Raji (cell line): Measurements from ENCODE around the gene CSNK1D.

Experiments used
- POLR2A ChIP-seq: IDR thresholded peaks from 2 replicates; pipeline ENCODE4 v1.6.1; 2011; ENCODE audit warnings: low read depth, low read length, control low read depth; ENCODE audit not compliant: insufficient read depth

CSNK1D gene

DNA sequence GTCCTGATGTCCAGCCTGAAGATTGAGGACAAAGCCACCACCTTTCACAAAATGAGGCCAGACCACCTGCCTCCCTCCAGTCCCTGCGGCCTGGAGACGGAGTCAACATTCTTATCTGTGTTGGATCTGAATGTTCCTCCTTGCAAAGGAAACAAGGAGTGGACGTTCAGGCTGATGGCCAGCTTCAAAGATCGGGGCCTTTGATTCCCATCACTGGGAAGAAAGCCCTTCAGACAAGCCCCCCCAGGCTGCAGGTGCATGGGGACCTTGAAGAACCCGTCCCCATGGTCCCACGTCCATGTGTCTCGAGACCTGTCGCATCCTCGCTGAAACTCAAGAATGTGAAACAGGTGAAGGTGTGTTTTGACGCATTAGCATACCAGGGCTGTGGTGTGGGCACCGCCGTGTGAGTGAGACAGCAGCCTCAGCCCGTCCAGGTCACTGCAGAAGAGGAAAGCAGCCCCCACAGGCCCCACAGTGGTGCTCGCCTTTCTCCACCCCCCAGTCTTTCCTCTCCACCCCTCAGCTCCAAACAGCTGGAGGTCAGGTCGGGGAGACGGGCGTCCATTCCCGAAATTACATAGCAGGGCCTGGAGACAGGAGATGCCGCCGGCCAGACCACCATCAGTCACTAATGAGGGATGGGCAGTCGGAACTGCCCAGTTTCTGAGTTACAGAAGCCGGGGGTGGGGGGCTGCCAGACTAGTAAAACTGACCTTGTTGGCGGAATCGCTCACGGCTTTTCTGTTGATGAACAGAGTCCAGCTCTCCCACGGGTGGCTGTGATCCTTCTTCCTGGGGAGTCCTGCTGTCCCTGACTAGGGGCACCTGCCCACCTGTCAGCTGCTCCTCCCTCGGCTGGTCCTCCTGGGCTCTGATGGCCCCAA, 877 bp upstream of the CSNK1D start:
- no peak for TF ChIP-seq POLR2A

DNA sequence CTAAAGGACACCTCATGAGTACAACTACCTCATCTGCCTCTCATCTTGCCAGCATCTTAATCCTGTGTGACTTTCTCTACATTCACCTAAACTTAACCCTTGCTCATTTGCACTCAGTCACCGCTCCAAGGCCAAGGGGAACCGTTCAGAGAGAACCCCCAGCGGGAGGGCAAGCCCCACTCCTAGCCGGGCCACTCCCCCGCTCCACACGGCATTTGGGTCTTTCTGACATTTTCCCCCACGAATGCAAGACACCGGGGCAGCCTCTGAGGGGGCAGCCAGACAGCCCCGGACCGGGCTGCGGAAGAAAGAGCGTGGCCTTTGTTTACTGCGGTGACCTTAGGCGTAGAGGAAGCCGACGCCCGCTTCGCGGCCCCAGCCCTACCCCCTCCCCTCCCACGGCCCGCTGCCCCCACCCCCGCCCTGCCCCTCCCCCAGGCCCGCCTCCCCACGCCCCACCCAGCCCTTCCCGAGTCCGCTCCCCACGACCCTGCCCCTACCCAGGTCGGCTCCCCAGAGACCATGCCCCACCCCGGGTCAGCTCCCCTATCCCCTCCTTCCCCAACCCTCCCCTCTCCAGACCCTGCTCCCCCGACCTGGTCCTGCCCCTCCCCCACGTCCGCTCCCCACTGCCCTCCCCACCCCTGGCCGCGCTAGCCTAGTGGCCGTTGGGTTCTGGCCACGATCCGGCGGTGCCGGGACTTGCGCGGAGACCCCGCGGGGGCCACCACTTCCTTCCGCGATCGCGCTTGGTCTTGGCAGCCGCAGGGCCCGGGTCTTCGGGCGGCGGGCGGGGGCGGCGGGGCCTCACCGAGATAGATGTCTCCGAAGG, 789 bp downstream of the CSNK1D start:
- TF ChIP-seq POLR2A, result no peak

DNA sequence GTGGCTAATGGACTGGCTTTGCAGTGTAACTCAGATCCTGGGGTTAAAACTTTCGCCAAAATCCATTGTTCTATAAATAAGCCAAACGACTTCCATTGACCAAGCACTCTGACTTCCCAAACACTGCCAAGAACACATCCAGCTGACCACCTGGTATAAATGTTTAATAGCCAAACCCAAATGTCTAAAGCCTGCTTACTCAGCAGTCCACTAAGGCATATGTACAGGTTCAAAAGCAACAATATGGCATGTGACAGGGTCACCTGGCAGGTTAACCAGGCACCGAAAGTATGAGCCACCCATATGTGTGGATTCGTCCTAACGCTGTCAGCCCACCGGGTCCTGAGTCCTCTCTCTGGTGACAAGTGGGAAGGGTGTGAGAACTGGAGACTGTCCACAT, 2.1 kb downstream of the CSNK1D start:
- TF ChIP-seq POLR2A, result no peak

DNA sequence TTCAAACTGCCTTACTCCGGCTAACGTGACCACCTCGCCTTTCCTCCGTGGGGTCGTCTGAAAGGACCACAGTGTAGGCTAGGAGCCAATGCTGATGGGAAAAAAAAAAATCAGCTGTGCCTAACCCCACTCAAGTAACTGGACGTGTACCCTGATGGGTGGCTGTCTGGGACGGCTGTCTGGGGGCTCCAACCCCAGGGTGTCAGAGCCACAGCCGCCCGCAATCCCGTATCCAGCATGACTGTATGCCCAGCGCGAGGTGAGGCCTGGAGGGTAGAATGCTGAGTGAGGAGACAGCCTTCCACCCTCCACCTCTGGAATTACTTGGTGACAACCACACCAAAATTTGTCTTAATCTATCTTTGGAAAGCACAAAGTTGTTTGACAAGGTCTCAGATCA, 2.8 kb downstream of the CSNK1D start:
- TF ChIP-seq POLR2A, result no peak

DNA sequence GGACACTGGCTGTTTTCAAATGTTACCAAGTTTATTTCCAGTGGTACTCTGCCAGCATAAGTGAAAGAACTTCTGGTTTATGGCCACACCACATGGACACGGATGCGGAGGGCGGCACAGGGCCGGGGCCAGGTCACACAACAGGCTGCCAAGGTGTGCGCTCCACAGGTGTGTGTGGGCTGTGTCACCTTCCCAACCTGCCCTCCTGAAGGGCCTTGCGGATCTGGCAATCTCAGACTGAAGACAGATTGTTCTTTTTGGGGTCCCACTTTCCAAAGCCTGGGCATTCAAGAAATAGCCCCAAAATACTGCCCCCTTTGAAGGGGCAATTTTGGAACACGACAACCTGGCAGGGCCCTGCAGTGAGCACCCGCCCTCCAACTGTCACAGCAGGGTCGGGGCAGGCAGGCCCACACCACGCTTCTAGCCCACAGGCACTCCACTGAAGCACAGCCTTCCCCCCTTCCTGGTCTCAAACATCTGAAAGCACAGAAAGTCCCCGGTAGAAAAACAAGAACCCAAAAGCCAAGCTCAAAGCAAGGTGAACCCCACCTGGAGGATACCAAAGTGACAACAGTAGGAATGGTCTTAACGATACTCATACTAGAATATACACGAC, 3.5 kb downstream of the CSNK1D start:
- no peak for TF ChIP-seq POLR2A

DNA sequence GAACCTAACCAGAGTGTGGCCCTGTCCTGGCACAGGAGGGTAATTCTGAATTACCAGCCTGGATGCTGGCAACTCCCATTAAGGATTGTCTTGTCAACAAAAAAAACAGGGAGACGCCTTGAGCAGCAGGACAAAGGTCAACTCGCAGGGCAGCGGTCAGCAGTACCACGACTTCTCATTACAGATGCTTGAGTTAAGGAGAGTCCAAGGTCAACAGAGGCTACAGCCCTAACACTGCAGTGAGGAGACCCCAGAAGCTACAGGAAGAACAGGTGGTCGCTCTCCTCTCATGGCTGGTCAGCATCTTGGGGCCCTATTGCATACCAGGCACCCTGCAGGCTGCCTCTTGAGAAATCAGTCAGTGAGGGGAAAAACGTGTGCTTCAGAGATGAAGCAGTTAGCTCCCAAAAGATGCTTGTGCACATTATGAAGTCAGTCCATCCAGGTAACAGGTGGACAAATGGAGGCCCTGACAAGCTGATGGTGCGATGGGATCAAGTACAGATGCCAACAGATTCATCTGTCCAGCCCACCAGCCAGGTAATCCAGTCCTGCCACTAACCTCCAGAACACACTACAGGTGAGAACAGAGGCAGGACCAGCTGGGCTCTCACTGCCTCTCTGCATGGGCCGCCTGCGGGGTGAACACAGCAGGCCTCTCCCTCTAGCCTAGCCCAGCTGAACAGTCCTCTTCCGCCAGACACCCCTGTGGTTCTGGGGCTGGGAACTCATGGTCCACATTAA, 4.2 kb downstream of the CSNK1D start:
- no peak for TF ChIP-seq POLR2A

DNA sequence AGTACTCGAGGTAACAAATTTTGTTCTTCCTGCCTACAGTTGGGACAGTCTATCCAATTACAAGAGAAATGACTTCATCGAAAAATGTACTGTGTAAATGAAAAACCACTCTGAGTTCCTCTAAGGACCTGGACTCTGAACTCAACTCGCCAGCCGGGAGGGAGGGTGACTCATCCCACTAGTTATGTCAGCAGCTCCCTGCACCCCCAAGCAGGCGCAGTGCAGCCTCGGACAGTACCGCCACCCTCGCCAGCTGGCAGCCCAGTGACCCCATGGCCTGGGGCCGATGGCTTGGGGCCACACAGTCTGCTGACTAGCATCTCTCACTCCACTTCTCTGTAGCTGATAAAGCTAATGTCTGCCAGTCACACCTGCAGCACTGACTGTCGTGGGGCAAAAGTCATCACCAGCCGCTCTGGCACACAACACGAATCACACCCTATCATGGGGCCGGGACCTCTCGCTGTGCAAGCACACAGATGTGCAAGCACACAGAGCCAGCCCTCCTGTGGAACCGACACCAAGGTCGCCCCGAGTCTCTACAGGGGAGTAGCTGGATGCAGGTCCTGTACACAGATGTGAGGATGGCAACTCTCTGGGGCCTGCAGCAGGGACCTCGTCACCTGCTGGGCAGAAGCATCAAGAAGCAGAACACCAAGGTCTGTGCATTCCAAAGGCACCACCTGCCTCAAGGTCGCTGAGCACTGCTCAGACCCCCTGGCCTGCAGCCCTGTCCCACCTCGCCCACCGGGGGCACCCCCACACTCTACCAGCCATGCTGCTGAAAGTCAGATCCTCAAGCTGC, 5.7 kb downstream of the CSNK1D start:
- no peak for TF ChIP-seq POLR2A

DNA sequence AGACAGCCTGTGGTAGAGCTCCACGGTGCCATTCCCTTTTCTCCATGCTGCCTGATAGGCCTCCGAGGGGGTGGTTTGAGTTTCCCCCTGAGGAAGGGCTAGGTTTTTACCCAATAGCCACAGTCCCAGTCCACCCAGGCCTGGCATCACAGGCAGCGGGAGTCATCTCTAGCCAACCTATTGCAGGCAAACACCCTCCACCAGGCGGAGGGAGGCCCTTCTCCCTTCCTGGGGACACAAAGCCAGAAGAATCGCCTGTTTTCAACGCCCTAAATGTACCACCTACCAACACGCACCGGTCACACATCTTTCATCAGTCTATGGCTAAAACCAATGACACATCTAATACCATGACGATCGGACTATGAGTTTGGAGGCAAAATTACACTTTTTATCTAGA, 7.4 kb downstream of the CSNK1D start:
- no peak for TF ChIP-seq POLR2A

DNA sequence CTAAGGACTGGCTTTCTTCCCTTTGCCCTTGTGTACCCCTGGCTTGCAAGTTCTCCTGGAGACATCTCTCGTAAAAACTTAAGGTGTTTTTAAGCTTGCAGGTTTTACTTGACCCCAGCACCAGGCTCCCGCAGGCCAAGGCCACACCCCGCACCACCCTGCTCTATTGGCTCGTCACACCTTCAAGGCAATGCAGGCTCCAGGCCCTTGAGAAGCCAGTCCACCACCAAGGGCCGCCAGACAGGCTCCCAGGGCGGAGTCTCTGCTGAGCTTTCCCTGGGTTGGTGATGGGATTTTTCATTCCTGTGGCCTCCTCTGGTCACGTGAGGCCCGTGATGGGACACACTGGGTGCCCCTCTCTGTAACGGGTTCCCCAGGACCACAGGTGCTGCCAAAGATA, 9.9 kb downstream of the CSNK1D start:
- no peak for TF ChIP-seq POLR2A

DNA sequence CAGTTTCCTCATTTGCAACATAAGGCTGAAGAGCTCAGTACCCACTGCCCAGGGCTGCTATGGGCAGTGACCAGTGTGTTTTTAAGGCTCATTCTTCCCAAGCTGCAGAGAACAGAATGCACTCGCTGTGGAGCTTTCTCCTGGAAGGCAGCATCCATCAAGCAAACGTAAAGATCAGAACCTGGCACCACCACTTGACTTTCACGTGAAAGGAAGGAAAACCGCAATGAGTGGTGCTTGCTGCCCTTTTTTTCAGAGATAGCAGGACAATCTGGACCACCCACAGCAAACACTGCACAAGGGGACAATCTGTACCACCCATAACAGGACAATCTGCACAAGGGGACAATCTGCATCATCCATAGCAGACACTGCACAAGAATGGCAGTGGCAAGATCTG, 11.2 kb downstream of the CSNK1D start:
- no peak for TF ChIP-seq POLR2A

DNA sequence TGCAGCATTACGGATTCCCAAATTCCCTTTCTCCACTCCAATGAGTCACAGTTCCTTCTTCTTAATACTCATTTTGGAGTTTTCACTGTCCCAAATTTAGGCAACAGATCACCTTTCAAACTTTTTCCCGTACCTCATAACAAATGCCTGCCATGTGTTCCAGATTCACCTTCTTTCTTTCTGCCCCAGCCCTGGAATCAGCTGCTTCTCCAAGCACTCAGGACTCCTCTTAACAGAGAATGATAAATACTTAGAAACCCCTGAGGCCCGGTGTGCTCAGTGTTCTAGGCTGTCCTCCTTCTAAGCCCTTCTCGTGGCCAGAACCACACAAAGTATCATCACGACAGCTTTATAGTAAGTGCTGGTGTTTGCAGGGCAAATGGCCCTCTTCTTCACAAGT, 14.9 kb downstream of the CSNK1D start:
- no peak for TF ChIP-seq POLR2A

DNA sequence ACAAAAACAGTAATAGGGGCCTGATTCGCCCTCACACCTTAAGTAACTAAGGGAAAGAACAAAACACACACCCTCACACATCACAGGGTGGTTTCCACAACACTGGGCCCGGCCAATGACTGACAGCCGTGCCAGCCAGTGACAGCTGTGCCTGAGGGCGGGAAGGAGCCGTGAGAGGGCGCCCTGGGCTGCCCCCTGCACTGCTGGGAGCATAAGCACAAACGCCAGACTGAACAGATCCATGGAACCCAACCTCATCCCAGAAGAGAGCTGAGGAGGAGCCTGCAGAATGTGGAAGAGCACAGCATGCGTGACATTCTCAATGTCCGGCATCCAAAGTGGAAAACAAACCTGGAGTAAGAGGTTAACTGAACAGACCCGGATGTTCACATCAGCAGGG, 16.0 kb downstream of the CSNK1D start:
- no peak for TF ChIP-seq POLR2A

DNA sequence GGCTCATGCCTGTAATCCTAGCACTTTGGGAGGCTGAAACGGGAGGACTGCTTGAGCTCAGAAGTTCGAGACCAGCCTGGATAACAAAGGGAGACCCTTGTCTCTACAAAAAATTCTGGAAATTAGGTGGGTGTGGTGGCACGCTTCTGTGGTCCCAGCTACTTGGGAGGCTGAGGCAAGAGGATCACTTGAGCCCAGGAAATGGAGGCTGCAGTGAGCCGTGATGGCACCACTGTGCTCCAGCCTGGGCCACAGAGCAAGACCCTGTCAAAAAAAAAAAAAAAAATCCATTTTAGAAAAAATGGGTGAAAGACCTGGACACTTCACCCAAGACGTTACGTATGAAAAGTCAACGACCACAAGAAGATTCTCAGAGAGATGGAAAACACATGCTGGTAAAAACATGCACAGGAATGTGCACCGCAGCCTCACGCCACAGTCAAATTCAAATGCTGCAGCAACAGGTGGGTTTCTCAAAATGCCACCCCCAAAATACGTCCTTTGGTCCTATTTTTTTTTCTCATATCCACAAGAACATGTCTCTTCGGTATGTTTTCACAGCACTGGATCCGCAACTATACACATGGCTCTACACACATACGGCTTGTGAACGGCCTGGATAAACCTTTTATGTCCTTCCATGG, 17.1 kb downstream of the CSNK1D start:
- TF ChIP-seq POLR2A, result no peak

DNA sequence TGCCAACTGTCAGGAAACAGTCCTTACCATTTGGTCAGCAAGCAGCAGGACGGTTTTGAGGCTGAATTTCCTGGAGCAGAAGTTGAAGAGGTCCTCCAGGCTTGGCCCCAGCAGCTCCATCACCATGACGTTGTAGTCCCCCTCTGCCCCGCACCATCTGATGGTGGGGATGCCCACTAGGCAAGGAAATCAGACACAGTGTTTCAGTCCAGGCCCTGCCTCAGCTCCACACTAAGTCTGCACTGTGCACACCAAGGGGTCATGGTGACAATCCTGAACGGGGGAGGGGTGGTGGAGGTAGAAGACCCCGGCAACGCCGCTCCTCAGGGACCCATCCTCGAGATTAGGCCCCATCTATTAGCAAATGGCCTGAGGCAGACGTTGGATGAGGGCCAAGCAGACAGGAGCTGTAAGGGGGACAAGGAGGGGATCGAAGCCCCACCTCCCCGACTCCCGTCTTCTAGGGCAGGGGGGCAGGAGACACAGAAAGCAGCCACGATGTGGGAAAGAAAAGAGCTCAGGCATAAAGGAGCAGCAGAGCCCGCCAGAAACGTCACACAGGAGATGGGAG, 18.0 kb downstream of the CSNK1D start:
- no peak for TF ChIP-seq POLR2A

DNA sequence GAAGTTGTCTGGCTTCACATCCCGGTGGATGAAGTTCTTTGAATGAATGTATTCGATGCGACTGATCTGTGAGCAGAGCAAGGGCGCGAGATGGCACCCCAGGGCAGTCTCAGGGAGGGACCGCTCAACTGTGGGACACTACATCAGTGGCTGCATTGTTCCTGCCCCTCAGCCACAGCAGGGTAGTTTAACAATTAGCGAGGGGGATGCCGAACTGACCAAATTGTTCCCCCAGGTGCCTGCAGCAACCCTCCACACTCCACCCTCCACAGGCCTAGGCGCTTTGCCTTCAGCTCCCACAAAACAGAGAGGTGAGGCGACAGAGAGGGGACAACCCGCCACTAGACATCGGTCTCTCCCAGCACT, 20.3 kb downstream of the CSNK1D start:
- TF ChIP-seq POLR2A, result no peak
